GM12878 (cell line): ENCODE data around the gene ZNF385A. TPM values are rescaled to one million over a fixed set of nuclear protein-coding genes. Genes with fewer than 3 reads are reported as not detected.

Source experiments
- ATAC-seq: fragments of 200-7000 bp; cut with Tn5 transposase; 3 replicates; pipeline ENCODE4 v1.9.1; 2020; ENCODE audit warnings: mild to moderate bottlenecking, moderate library complexity
- BruUV-seq: library from RNA; stranded (reverse); fragments of 400-500 nt; replicated peaks from 2 replicates; lab custom pipeline; 2021; lab: Mats Ljungman, UMichigan
- CTCF ChIA-PET: fragments of 300-600 bp; sonication (Branson Sonifier 250); formaldehyde crosslinking; extraction: SDS; loops from one replicate; lab custom pipeline; 2021; ENCODE audit warnings: inconsistent platforms; lab: Yijun Ruan, JAX
- POLR2A ChIA-PET: fragments of 350-600 bp; formaldehyde crosslinking; extraction: SDS; loops from one replicate; lab custom pipeline; 2021; ENCODE audit warnings: inconsistent platforms; lab: Charles Lee
- RAD21 ChIA-PET: fragments of 300-600 bp; sonication (Branson Sonifier 250); formaldehyde crosslinking; loops from one replicate; lab custom pipeline; 2023; ENCODE audit warnings: antibody characterized with exemption; ENCODE audit not compliant: unreplicated experiment; lab: Charles Lee
- SMC1A ChIA-PET: fragments of 300-600 bp; sonication (Branson Sonifier 250); formaldehyde crosslinking; loops from one replicate; lab custom pipeline; 2023; ENCODE audit not compliant: unreplicated experiment, uncharacterized antibody; lab: Charles Lee
- DNase-seq: peaks from one replicate; pipeline ENCODE4 v3.0.0-alpha.2; 2011; ENCODE audit warnings: low read depth, low spot score
- FAIRE-seq: peaks from 3 replicates; lab custom pipeline; 2011; peaks lifted over from hg19 to GRCh38; lab: Jason Lieb, UNC
- H2AFZ ChIP-seq: 2 replicates; pipeline ENCODE4 v1.6.0; 2011; ENCODE audit warnings: low read depth, low read length, control low read depth; ENCODE audit not compliant: control insufficient read depth
- H3K27ac ChIP-seq: 2 replicates; pipeline ENCODE4 v1.5.1; 2011; ENCODE audit warnings: control low read depth; ENCODE audit not compliant: control insufficient read depth, insufficient read depth
- H3K27me3 ChIP-seq, 2 experiments: replicated peaks in 1 of 2; 2 replicates each; pipeline versions ENCODE4 v1.6.0 to v1.6.1; 2011; ENCODE audit warnings: low read length in 1 of 2; ENCODE audit not compliant: control insufficient read depth in 2 of 2, insufficient read depth in 2 of 2
- H3K36me3 ChIP-seq, 2 experiments: 2 replicates each; pipeline ENCODE4 v1.5.1; 2011; ENCODE audit warnings: low read length in 1 of 2; ENCODE audit not compliant: control insufficient read depth in 2 of 2, insufficient read depth in 2 of 2
- H3K4me1 ChIP-seq: 2 replicates; pipeline ENCODE4 v1.6.1; 2011; ENCODE audit warnings: mild to moderate bottlenecking, low read length, moderate library complexity, mixed read lengths; ENCODE audit not compliant: control insufficient read depth, insufficient read depth
- H3K4me2 ChIP-seq: 2 replicates; pipeline ENCODE4 v1.6.0; 2011; ENCODE audit warnings: control low read depth; ENCODE audit not compliant: control insufficient read depth, insufficient read depth
- H3K4me3 ChIP-seq: fragments of 200-600 bp; sonication (generic); 2 replicates; pipeline ENCODE4 v1.5.1; 2016
- H3K79me2 ChIP-seq: 2 replicates; pipeline ENCODE4 v1.6.0; 2011; ENCODE audit warnings: low read length; ENCODE audit not compliant: control insufficient read depth, insufficient read depth
- H3K9ac ChIP-seq: 2 replicates; pipeline ENCODE4 v1.8.0; 2011; ENCODE audit warnings: low read length, control low read depth, mixed read lengths; ENCODE audit not compliant: control insufficient read depth, insufficient read depth
- H3K9me3 ChIP-seq: replicated peaks from 3 replicates; pipeline ENCODE4 v1.5.1; 2011; ENCODE audit warnings: mild to moderate bottlenecking, low read length; ENCODE audit not compliant: control insufficient read depth, insufficient read depth
- H4K20me1 ChIP-seq: 2 replicates; pipeline ENCODE4 v1.6.0; 2011; ENCODE audit not compliant: control insufficient read depth, insufficient read depth
- CBX3 ChIP-seq: fragments of 200-600 bp; sonication (generic); IDR thresholded peaks from 2 replicates; pipeline ENCODE4 v1.6.1; 2016; ENCODE audit warnings: low read depth, borderline replicate concordance
- E2F4 ChIP-seq: IDR thresholded peaks from 2 replicates; pipeline ENCODE4 v1.6.1; 2012; ENCODE audit warnings: low read depth, low read length, improper control_type of control experiment
- IKZF2 ChIP-seq, 2 experiments: fragments of 450-650 bp; IDR thresholded peaks; 2 replicates each; pipeline ENCODE4 v1.6.1; 2017; ENCODE audit warnings: mild to moderate bottlenecking in 2 of 2, moderate library complexity in 2 of 2
- KDM1A ChIP-seq: fragments of 200-600 bp; sonication (generic); IDR thresholded peaks from 2 replicates; pipeline ENCODE4 v1.6.1; 2016; ENCODE audit warnings: borderline replicate concordance
- MEF2B ChIP-seq: fragments of 450-650 bp; IDR thresholded peaks from 2 replicates; pipeline ENCODE4 v1.6.1; 2018; ENCODE audit warnings: mild to moderate bottlenecking, moderate library complexity; ENCODE audit not compliant: partially characterized antibody, poor library complexity, severe bottlenecking
- POLR2A ChIP-seq: IDR thresholded peaks from 2 replicates; pipeline ENCODE4 v1.6.1; 2011; ENCODE audit warnings: low read depth, mild to moderate bottlenecking, low read length
- RFX5 ChIP-seq: IDR thresholded peaks from 2 replicates; pipeline ENCODE4 v1.6.1; 2011; ENCODE audit warnings: low read depth, low read length, improper control_type of control experiment
- SPI1 ChIP-seq: IDR thresholded peaks from 2 replicates; pipeline ENCODE4 v1.6.1; 2011; ENCODE audit warnings: low read depth, mild to moderate bottlenecking, low read length, moderate library complexity, borderline replicate concordance; ENCODE audit not compliant: insufficient read depth
- SREBF1 ChIP-seq: IDR thresholded peaks from 2 replicates; pipeline ENCODE4 v1.6.1; 2012; ENCODE audit warnings: mild to moderate bottlenecking, low read length
- ZNF24 ChIP-seq: fragments of 450-650 bp; IDR thresholded peaks from 2 replicates; pipeline ENCODE4 v1.6.1; 2017; ENCODE audit warnings: antibody characterized with exemption, mild to moderate bottlenecking
- ZNF384 ChIP-seq: IDR thresholded peaks from 2 replicates; pipeline ENCODE4 v1.6.1; 2012; ENCODE audit warnings: low read depth, mild to moderate bottlenecking, low read length, improper control_type of control experiment, borderline replicate concordance
- ZNF592 ChIP-seq: fragments of 450-650 bp; IDR thresholded peaks from 2 replicates; pipeline ENCODE4 v1.6.1; 2017; ENCODE audit warnings: mild to moderate bottlenecking, moderate library complexity
- WGBS: methylation state at CpG from one replicate; pipeline ENCODE4 v1.1.6; 2016; ENCODE audit warnings: low lambda C conversion rate; ENCODE audit not compliant: insufficient replicate concordance, insufficient coverage; ENCODE audit errors: missing lambda C conversion rate; 5-methylcytosine and 5-hydroxymethylcytosine counted together
- in situ Hi-C: fragments of 300-500 bp; cut with MboI; formaldehyde crosslinking; loops from 9 replicates; pipeline ENCODE4 v1.14.3; 2018; ENCODE audit warnings: mixed read lengths
- intact Hi-C: fragments of 100-400 bp; cut with micrococcal nuclease; formaldehyde crosslinking; loops from one replicate; pipeline ENCODE4 v1.14.2; 2022; ENCODE audit not compliant: unreplicated experiment
- polyA plus RNA-seq, 11 experiments: library from polyadenylated mRNA; depleted of rRNA in 4 of 11; unstranded in 6 of 11; stranded (reverse) in 5 of 11; fragments of >200 nt; fragmentation: Nextera tagmentation in 4 of 11; fragmentation: Illumina TruSeq in 1 of 11; extraction: Ambion mirVana in 4 of 11; extraction: Trizol in 1 of 11; gene quantifications; 1 replicate in 1 of 11; 2 replicates in 10 of 11; pipeline versions ENCODE4 v1.2.1 to v1.2.3, GENCODE V29; 2011 to 2016; ENCODE audit warnings: inconsistent platforms in 2 of 11, missing spikeins in 2 of 11, low read depth in 1 of 11
- total RNA-seq, 4 experiments: library from RNA; depleted of rRNA in 3 of 4; stranded (reverse); fragments of >200 nt in 3 of 4; fragmentation: Illumina TruSeq in 1 of 4; extraction: Trizol in 1 of 4; gene quantifications; 2 replicates each; pipeline versions ENCODE4 v1.2.1 to v1.2.3, GENCODE V29; 2013 to 2021
- TF ChIP-seq, protein P1 (sequence below): fragments of 450-650 bp; IDR thresholded peaks from 2 replicates; pipeline ENCODE4 v1.6.1; 2017; ENCODE audit warnings: mild to moderate bottlenecking, low read depth, inconsistent platforms; ENCODE audit not compliant: poor library complexity, severe bottlenecking

The ZNF385A gene
- total and polyA plus RNA-seq, 10 of the 15 experiments (the other 5 are each of a cell fraction or from before 2014, with no cell fraction given) = 0.26 to 26.1 (median 4.9) TPM

DNA sequence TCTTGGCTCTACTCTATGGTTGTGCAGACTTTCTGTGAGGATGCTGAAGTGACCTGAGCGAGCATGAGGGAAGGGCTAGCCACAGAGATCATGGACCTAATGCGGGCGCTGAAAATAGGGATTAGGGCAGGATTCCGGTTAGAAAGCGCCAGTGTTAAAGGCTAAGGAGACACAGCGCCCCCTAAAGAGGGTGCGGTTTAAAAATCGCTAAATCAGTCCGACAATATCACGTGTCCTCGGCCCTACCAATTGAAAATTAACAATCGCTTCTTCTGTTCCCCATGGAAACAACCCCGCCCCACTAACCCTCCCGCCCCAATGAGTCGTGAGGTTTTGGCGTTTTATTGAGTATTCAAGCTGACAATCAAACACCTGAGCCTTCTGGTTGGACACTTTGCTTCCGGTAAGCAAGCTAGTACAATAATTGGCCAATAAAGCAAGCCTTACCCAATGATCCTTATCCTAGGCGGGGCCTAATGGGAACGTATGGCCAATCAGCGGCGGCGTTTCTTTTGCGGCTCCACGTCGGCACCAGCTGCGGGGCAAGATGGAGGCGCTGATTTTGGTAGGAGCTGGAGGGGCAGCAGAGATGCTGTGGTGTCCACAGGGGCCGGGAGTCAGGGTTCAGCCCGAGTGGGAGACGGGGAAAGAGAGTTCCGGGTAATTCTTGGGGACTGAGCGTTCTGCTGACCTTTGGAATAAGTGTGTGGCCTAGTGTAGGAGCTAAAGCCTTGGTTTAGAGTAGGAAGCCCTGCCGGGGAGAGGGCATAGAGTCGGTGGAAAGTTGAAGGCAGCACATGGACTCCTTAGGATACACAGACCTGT, 59.7 kb downstream of the ZNF385A start, which contains the start of gene COPZ1 (continued):
- TF ChIP-seq IKZF2 (IDR thresholded peaks at IDR 0.05) = peak in 1 of 2 experiments; percentile 53; a peak in 2 of 4 replicates
- TF ChIP-seq ZNF592 = no peak
- TF ChIP-seq CBX3 = no peak
- no peak for TF ChIP-seq ZNF24

DNA sequence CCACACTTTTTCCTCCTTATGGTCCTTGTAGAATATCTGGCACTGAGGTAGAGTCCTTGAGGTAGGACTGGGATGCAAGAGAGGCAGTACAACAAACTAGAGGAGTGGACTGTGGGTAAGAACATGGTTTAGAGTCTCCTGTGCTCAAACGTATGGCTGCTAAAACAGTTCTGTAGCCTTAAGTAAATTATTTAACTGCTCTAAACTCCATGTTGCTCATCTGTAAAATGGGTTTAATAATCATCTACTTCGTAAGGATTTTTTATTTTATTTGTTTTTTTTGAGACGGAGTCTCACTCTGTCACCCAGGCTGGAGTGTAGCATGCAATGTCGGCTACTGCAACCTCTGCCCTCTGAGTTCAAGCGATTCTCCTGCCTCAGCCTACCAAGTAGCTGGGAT, 63.2 kb downstream of the ZNF385A start:
- ChIA-PET CTCF (interaction anchor here (1.1 to 5.1 kb wide), 4 partner anchors 14 to 69 kb away, joined by 3 to 34 read pairs (median 12); no protein-coding TSS in a partner anchor), RAD21 (no interaction called here), SMC1A (interaction anchor here (1.6 to 2.3 kb wide), 2 partner anchors 25 to 47 kb away, joined by 3 to 8 read pairs; no protein-coding TSS in a partner anchor), POLR2A (interaction anchor here (1.3 to 1.4 kb wide), 2 partner anchors 42 to 82 kb away, joined by 3 to 5 read pairs; partner anchors contain the start of genes CBX5 and HNRNPA1)
- H3K27me3 ChIP-seq = no peaks in the 10 kb centered on the region
- H3K4me1 ChIP-seq = no peaks in the 10 kb centered on the region; the same call in 1 of the 2 replicates
- intact Hi-C loops (no loop called here), in situ Hi-C loops (no loop called here)
- no peak overlapping the region for H3K27ac ChIP-seq
- H3K4me2 ChIP-seq = no peak overlapping the region
- DNase-seq (no peak), FAIRE-seq (no peak), ATAC-seq (no peak)
- no peak overlapping the region for H3K9ac ChIP-seq
- no peaks in the 10 kb centered on the region for H3K9me3 ChIP-seq
- peaks cover 9% of the 10 kb centered on the region for H3K79me2 ChIP-seq
- H4K20me1 ChIP-seq = no peaks in the 10 kb centered on the region
- H3K4me3 ChIP-seq = no peak overlapping the region
- no peaks in the 10 kb centered on the region for H3K36me3 ChIP-seq
- BruUV-seq = no TSS peak
- WGBS = 51% methylated on average over 5 of the region's 5 CpGs
- H2AFZ ChIP-seq = no peak overlapping the region
- TF ChIP-seq RFX5 (no peak), ZNF384 (no peak), SREBF1 (no peak), SPI1 (no peak), E2F4 (no peak), MEF2B (no peak), POLR2A (no peak), KDM1A (no peak)
- TF ChIP-seq, protein P1, sequence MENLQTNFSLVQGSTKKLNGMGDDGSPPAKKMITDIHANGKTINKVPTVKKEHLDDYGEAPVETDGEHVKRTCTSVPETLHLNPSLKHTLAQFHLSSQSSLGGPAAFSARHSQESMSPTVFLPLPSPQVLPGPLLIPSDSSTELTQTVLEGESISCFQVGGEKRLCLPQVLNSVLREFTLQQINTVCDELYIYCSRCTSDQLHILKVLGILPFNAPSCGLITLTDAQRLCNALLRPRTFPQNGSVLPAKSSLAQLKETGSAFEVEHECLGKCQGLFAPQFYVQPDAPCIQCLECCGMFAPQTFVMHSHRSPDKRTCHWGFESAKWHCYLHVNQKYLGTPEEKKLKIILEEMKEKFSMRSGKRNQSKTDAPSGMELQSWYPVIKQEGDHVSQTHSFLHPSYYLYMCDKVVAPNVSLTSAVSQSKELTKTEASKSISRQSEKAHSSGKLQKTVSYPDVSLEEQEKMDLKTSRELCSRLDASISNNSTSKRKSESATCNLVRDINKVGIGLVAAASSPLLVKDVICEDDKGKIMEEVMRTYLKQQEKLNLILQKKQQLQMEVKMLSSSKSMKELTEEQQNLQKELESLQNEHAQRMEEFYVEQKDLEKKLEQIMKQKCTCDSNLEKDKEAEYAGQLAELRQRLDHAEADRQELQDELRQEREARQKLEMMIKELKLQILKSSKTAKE = no peak
